IMR-90 (cell line): ENCODE data around the gene DAB1. TPM values are rescaled to one million over a fixed set of nuclear protein-coding genes. Genes with fewer than 3 reads are reported as not detected.

Experiments
- ATAC-seq: fragments of 200-7000 bp; cut with Tn5 transposase; 2 replicates; pipeline ENCODE4 v1.9.1; 2020; ENCODE audit warnings: low read depth, mild to moderate bottlenecking, moderate library complexity
- BruUV-seq: library from RNA; stranded (reverse); fragments of 400-500 nt; replicated peaks from 2 replicates; lab custom pipeline; 2021; lab: Mats Ljungman, UMichigan
- CTCF ChIA-PET: fragments of 300-600 bp; formaldehyde crosslinking; extraction: SDS; loops from one replicate; lab custom pipeline; 2021; ENCODE audit warnings: antibody characterized with exemption; lab: Yijun Ruan, JAX
- POLR2A ChIA-PET: fragments of 300-600 bp; sonication (Branson Sonifier 250); formaldehyde crosslinking; loops from one replicate; lab custom pipeline; 2022; ENCODE audit warnings: antibody characterized with exemption; ENCODE audit not compliant: unreplicated experiment; lab: Charles Lee
- DNase-seq: peaks from one replicate; pipeline ENCODE4 v3.0.0; 2013
- H2AFZ ChIP-seq: replicated peaks from 2 replicates; pipeline ENCODE3; 2013; ENCODE audit warnings: low read length, mild to moderate bottlenecking; ENCODE audit not compliant: poor library complexity
- H2AK5ac ChIP-seq: 2 replicates; pipeline ENCODE4 v1.6.1; 2013; ENCODE audit warnings: low read depth, low read length, inconsistent platforms
- H2AK9ac ChIP-seq: replicated peaks from 2 replicates; pipeline ENCODE3; 2013; ENCODE audit warnings: mild to moderate bottlenecking, low read depth, low read length, moderate library complexity; ENCODE audit not compliant: poor library complexity
- H2BK120ac ChIP-seq: 2 replicates; pipeline ENCODE4 v1.6.1; 2013; ENCODE audit warnings: low read depth, low read length, inconsistent platforms
- H2BK15ac ChIP-seq: 3 replicates; pipeline ENCODE4 v1.6.1; 2013; ENCODE audit warnings: low read depth, low read length, inconsistent platforms
- H2BK20ac ChIP-seq: 2 replicates; pipeline ENCODE4 v1.6.1; 2013; ENCODE audit warnings: low read depth, mild to moderate bottlenecking, inconsistent platforms, low read length, moderate library complexity
- H2BK5ac ChIP-seq: 2 replicates; pipeline ENCODE4 v1.6.1; 2013; ENCODE audit warnings: mild to moderate bottlenecking, low read depth, low read length, inconsistent platforms; ENCODE audit not compliant: poor library complexity, severe bottlenecking
- H3K14ac ChIP-seq: replicated peaks from 2 replicates; pipeline ENCODE4 v1.6.1; 2013; ENCODE audit warnings: low read depth, low read length, inconsistent platforms
- H3K18ac ChIP-seq: 2 replicates; pipeline ENCODE4 v1.6.1; 2013; ENCODE audit warnings: low read depth, low read length, control low read depth
- H3K23ac ChIP-seq: 2 replicates; pipeline ENCODE4 v1.6.1; 2013; ENCODE audit warnings: low read depth, low read length, inconsistent platforms
- H3K27ac ChIP-seq: 2 replicates; pipeline ENCODE4 v1.5.1; 2013; ENCODE audit warnings: mild to moderate bottlenecking, control low read depth, low read length; ENCODE audit not compliant: insufficient read depth
- H3K27me3 ChIP-seq: 2 replicates; pipeline ENCODE4 v1.6.1; 2013; ENCODE audit warnings: low read length; ENCODE audit not compliant: control insufficient read depth, insufficient read depth
- H3K36me3 ChIP-seq: 2 replicates; pipeline ENCODE4 v1.6.1; 2013; ENCODE audit warnings: low read length, mixed read lengths; ENCODE audit not compliant: control insufficient read depth, insufficient read depth
- H3K4ac ChIP-seq: 2 replicates; pipeline ENCODE4 v1.6.1; 2013; ENCODE audit warnings: low read depth, low read length, inconsistent platforms
- H3K4me1 ChIP-seq: 2 replicates; pipeline ENCODE4 v1.6.1; 2013; ENCODE audit warnings: low read length, mixed read lengths; ENCODE audit not compliant: control insufficient read depth, insufficient read depth
- H3K4me2 ChIP-seq: 2 replicates; pipeline ENCODE4 v1.6.1; 2013; ENCODE audit warnings: low read depth, mild to moderate bottlenecking, control low read depth, low read length, moderate library complexity
- H3K4me3 ChIP-seq: 2 replicates; pipeline ENCODE4 v1.5.1; 2013; ENCODE audit warnings: low read depth, mild to moderate bottlenecking, control low read depth, low read length, moderate library complexity; ENCODE audit not compliant: insufficient read depth
- H3K56ac ChIP-seq: 2 replicates; pipeline ENCODE4 v1.6.1; 2013; ENCODE audit warnings: low read length, inconsistent platforms; ENCODE audit not compliant: insufficient read depth; ENCODE audit errors: extremely low read depth
- H3K79me1 ChIP-seq, 2 experiments: 2 replicates each; pipeline ENCODE4 v1.6.1; 2013; ENCODE audit warnings: low read length in 2 of 2, inconsistent platforms in 1 of 2, low read depth in 1 of 2
- H3K9ac ChIP-seq: 2 replicates; pipeline ENCODE4 v1.6.1; 2013; ENCODE audit warnings: low read depth, low read length, control low read depth
- H3K9me1 ChIP-seq: 2 replicates; pipeline ENCODE4 v1.6.1; 2013; ENCODE audit warnings: low read length, inconsistent platforms; ENCODE audit not compliant: insufficient read depth
- H3K9me3 ChIP-seq: 2 replicates; pipeline ENCODE4 v1.6.1; 2013; ENCODE audit warnings: low read length; ENCODE audit not compliant: control insufficient read depth, insufficient read depth
- H4K20me1 ChIP-seq: 2 replicates; pipeline ENCODE4 v1.6.1; 2013; ENCODE audit warnings: low read length, inconsistent platforms; ENCODE audit not compliant: insufficient read depth
- H4K5ac ChIP-seq: 2 replicates; pipeline ENCODE4 v1.6.1; 2013; ENCODE audit warnings: mild to moderate bottlenecking, low read depth, low read length, control low read depth
- H4K8ac ChIP-seq, 2 experiments: 2 replicates each; pipeline ENCODE4 v1.6.1; 2013; ENCODE audit warnings: low read depth in 2 of 2, low read length in 2 of 2, control low read depth in 1 of 2, inconsistent platforms in 1 of 2
- H4K91ac ChIP-seq: 2 replicates; pipeline ENCODE4 v1.6.1; 2013; ENCODE audit warnings: low read depth, low read length, inconsistent platforms; ENCODE audit not compliant: insufficient read depth
- NFE2L2 ChIP-seq: fragments of 150-350 bp; IDR thresholded peaks from 2 replicates; pipeline ENCODE4 v1.6.1; 2016; ENCODE audit warnings: low read depth, mild to moderate bottlenecking, low read length
- WGBS, 2 experiments: methylation state at CpG; one replicate each; pipeline versions ENCODE4 v1.1.5 to v1.1.7; 2013; ENCODE audit warnings: missing lambda C conversion rate in 2 of 2; ENCODE audit not compliant: insufficient read length in 1 of 2; ENCODE audit errors: extremely low coverage in 2 of 2; 5-methylcytosine and 5-hydroxymethylcytosine counted together
- dilution Hi-C: fragments of 300-500 bp; cut with HindIII; formaldehyde crosslinking; loops from one replicate; pipeline ENCODE4 v1.14.3; 2018; ENCODE audit warnings: low sequenced_read_pairs; ENCODE audit not compliant: unreplicated experiment
- in situ Hi-C: fragments of 300-500 bp; cut with MboI; formaldehyde crosslinking; loops from 3 replicates; pipeline ENCODE4 v1.14.3; 2019; ENCODE audit warnings: low sequenced_read_pairs, inconsistent platforms, mixed read lengths
- intact Hi-C: fragments of 100-400 bp; cut with micrococcal nuclease; formaldehyde crosslinking; loops from 2 replicates; pipeline ENCODE4 v1.10.0; 2022
- polyA plus RNA-seq, 3 experiments: library from polyadenylated mRNA; depleted of rRNA; stranded (reverse); fragments of >200 nt; gene quantifications; 2 replicates each; pipeline ENCODE4 v1.2.3, GENCODE V29; 2012; ENCODE audit warnings: low replicate concordance in 1 of 3
- total RNA-seq: library from RNA; depleted of rRNA; stranded (reverse); fragments of >200 nt; gene quantifications from 2 replicates; pipeline ENCODE4 v1.2.3, GENCODE V29; 2012

Gene DAB1
- total and polyA plus RNA-seq, 2 of the 4 experiments (the other 2 are of a cell fraction), result 0.18 to 0.41 TPM

- no TSS peak for BruUV-seq
- Histone ChIP-seq H3K4me3 (no peak overlapping the region), H2BK20ac (no peak overlapping the region), H4K91ac (no peak overlapping the region), H3K9ac (no peak overlapping the region), H3K79me1 (no peaks in the 10 kb centered on the region), H2AK5ac (no peak overlapping the region), H3K36me3 (no peaks in the 10 kb centered on the region), H3K23ac (no peak overlapping the region), H3K9me1 (no peaks in the 10 kb centered on the region), H4K20me1 (no peaks in the 10 kb centered on the region), H3K27ac (no peak overlapping the region), H3K14ac (no peak overlapping the region), H3K4me2 (no peak overlapping the region), H3K4me1 (no peaks in the 10 kb centered on the region; the same call in 1 of the 2 replicates), H3K4ac (no peak overlapping the region), H3K27me3 (no peaks in the 10 kb centered on the region), H4K8ac (no peak overlapping the region), H2AK9ac (no peak overlapping the region), H2AFZ (no peak overlapping the region), H2BK15ac (no peak overlapping the region), H3K56ac (no peak overlapping the region), H2BK5ac (no peak overlapping the region), H4K5ac (no peak overlapping the region), H3K18ac (no peak overlapping the region), H3K9me3 (no peaks in the 10 kb centered on the region), H2BK120ac (no peak overlapping the region)
- WGBS, 2 experiments, result no CpG with 5 or more reads among the region's 6 CpGs
- ATAC-seq (no peak), DNase-seq (no peak)
- no peak for TF ChIP-seq NFE2L2
- in situ Hi-C loops (no loop called here), intact Hi-C loops (loop anchor here (2.0 kb wide), 1 partner anchor 30 kb away; no protein-coding TSS in a partner anchor), dilution Hi-C loops (no loop called here)
- CTCF ChIA-PET, result no interaction called here
- POLR2A ChIA-PET, result no interaction called here
Observed at GRCh38 chr1:57363165-57363564, 60.7 kb downstream of the DAB1 start.
